Measurements from ENCODE around the gene DCAF8.

DCAF8 gene

GRCh38 chr1:160227034-160227433, 35.3 kb downstream of the DCAF8 start:
- no peak for DNase-seq

DNA sequence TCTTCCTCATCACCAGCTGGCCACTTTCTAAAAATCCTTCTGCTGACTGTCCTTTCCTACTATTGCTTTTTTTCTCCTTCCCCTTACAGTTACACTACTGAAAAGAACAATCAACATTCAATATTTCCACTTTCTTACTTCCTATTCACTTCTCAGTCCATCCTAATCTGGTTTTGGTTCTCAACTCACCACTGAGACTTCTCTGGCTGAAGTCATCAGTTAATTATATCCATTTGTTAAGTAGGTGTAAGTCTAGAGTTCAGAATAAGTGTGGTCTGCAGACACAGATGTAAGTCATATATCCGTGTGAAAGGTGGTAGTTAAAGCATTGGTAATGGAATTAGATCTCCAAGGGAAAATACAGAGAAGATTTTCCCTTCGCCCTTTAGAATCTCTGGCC, 35.7 kb downstream of the DCAF8 start:
- no peak for DNase-seq

DNA sequence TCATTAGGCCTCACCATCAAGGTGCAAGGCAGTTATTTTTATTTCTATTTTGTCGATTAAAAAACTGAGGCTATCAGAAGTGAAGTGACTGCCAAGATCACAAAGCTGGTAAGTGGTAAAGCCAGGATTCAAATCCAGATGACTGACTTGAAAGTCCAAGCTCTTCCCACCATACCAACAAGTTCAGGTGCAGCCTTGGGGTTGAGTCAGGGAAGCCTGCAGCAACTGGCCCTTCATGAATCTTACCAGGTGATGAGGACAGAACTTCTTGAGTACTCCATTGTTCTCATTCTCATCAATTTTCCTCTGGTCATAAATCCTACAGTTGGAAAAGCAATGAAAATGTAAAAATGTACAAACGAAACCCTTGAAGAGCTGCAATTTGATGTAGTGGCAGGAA, 37.0 kb downstream of the DCAF8 start:
- DNase-seq: no peak

GRCh38 chr1:160224606-160225005, 37.7 kb downstream of the DCAF8 start:
- DNase-seq: no peak

GRCh38 chr1:160222546-160222945, 39.8 kb downstream of the DCAF8 start:
- no peak for DNase-seq

GRCh38 chr1:160221089-160221488, 41.3 kb downstream of the DCAF8 start:
- no peak for DNase-seq

GRCh38 chr1:160220301-160220700, 42.0 kb downstream of the DCAF8 start:
- DNase-seq: no peak

DNA sequence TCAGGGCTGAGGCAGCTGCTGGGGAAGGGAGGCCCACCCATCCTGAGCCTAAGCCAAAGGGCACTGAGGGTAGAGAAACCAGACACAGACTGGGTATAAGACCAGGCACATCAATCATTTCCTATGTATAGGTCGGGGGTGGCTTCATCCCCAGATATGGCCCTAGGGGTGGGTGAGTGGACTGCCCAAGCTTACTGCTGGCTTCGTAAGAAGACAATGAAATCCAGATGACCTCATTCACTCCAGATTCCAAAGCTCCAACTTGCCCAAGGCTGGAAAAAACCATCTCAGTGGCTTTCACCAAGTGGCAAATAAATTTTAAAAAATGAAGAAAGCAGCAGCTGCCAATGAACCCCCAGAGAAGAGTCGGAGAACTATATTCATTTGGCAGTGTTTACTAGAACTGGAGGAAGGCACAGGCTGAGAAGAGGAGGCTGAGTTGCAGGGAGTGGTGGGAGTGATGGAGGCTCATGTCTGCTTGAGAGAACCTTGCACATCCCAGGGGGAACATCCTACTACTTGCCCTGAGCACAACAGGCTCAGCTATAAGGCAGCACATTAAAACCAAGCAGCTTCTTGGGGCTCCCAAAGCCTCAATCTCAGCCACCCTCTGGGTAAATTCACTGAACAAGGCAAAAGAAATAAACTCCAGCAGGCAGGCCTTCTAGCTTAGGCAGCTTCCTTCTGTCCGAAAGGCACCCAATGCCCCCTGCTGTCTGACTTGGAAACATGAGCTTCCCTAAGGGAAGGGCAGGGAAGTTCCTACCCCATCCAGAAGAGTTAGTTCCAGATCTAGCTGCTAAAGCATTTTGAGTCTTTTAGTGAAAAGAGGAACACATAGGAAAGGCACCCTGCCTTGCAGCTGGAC, 43.1 kb downstream of the DCAF8 start:
- peak in 43 of 56 donors; percentile 10 to 79 (median 50) for DNase-seq

GRCh38 chr1:160217481-160218051, 44.8 kb downstream of the DCAF8 start:
- peak in 11 of 56 donors; percentile 7 to 48 (median 25) for DNase-seq

- DNase-seq: no peak
Measured at GRCh38 chr1:160216301-160216700, 46.0 kb downstream of the DCAF8 start.

GRCh38 chr1:160214481-160215140, 47.7 kb downstream of the DCAF8 start:
- no peak for DNase-seq

DNA sequence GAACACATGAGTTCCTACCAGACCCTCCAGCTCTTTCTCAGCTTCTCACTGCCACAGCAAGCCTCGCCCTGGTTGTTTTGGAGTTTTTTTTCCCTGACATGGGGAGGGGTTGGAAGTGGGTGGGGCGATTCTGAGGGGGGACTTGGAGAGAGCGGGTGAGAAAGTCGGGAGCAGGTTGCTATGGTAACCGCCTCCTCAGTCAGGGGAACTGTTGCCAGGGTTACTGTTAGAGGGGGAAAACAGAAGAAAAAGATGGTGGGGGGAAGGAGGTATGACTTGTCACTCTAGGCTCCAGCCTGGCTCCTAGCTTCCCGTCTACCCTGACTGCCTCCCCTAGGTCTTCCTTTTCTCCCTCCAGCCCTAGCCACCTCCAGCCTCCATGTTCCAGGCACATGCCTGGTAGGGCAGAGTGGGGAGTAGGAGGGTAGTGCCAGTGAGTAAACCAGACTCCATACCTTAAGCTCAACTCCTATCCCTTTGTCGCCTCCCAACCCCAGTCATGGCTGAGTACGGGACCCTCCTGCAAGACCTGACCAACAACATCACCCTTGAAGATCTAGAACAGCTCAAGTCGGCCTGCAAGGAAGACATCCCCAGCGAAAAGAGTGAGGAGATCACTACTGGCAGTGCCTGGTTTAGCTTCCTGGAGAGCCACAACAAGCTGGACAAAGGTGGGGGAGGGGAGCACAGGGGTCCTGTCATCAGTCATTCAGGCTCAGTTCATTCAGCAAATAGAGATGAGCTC, 51.1 kb downstream of the DCAF8 start:
- DNase-seq: peak in 41 of 56 donors; percentile 20 to 83 (median 55)

DNA sequence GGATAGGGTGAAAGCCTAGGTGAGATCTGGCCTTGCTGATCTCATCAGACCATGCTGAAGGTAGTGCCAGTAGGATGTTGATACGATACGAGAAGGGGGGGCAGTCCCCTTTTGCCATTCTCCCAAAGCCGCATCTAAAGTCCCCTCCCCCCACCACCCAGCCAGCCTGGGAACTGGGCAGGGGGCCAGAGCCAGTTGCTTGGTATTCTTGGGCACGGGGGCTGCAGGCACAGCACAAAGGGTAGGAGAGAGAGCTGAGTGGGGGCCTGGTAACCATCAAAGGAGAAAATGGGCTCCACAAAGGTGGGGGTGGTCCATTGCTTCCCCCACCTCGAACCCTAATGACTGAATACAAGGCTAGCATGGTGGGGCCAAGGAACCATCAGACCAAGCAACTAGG, 51.8 kb downstream of the DCAF8 start:
- DNase-seq: peak in 29 of 56 donors; percentile 15 to 68 (median 48)

GRCh38 chr1:160209321-160210046, 52.9 kb downstream of the DCAF8 start:
- peak in 32 of 56 donors; percentile 18 to 73 (median 34) for DNase-seq

GRCh38 chr1:160208557-160209320, 53.6 kb downstream of the DCAF8 start:
- DNase-seq: peak in 15 of 56 donors; percentile 5 to 69 (median 28)

DNA sequence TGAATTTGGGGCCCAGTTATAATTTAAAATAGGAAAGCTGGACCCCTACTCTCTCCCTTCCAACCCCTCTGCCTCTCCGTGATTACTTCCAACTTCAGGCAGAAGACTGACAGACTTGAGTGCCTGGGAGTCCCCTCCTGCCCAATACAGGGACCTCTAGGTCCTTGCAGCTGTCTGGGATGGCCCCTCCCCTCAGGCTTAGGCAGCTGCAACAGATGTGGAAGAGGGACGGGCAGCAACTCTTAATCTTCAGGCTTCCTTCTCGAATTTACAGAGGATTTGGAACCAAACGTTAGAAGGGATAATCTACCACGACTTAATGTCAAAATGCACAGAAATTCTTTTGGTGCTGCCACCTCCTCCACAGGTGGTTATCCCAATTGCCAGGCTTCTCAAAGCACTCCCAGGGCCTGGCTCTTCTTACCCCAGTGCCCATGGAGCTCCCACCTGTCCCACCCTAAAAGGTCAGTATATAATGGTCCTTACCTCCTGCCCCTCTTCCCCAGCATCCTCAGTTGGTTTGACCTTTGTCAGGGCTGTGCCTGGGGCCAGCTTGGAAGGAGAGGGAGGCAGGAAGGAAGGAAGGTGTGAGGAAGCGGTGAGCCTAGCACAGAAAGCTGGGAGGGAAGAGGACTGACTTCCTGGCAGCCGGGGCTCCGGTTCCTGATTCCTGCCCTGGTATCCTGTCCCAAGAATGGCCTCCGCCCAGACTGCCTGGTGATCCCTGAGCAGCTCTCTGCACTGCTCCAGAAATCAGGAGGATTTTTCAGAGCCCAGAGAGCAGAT, 54.4 kb downstream of the DCAF8 start:
- peak in 1 of 56 donors; percentile 51 for DNase-seq

DNA sequence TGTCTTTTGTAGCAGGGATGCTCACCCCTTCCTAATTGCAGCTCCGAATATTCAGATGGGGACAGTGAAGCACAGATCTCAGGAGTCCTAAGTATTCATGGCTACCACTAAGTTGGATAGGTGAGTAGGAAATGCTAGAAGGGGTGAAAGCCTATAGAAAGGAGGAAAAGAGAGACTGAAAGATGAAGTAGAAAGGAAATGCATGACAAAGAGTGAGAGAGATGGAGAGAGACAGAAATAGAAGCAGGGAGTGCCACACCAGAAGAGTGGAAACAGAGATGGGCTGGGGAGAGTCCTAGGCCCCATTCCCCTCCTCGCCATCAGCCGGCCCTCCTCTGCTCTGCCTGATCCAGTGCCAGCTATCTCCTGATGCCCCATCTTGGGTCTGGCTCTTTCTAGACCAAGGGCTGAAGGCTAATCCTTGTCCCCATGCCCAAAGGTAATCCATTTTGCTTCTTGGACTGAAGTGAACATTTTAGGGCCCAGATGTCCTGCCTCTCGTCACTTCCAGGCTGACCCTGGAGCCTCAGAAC, 55.2 kb downstream of the DCAF8 start:
- DNase-seq: no peak

- peak in 4 of 56 donors; percentile 5 to 35 (median 22) for DNase-seq
Measured at GRCh38 chr1:160206421-160207117, 55.8 kb downstream of the DCAF8 start.
